SH-SY5Y (cell line): Measurements from ENCODE around the gene ANO4.

Experiments used
- GATA2 ChIP-seq: IDR thresholded peaks from 2 replicates; pipeline ENCODE4 v1.6.1; 2011; ENCODE audit warnings: mild to moderate bottlenecking, low read depth, low read length
- GATA3 ChIP-seq: IDR thresholded peaks from 2 replicates; pipeline ENCODE4 v1.6.1; 2011; ENCODE audit warnings: low read depth, mild to moderate bottlenecking, low read length, moderate library complexity

ANO4 gene

GRCh38 chr12:100840748-100841147, 46.2 kb downstream of the ANO4 start:
- TF ChIP-seq GATA3 (no peak), GATA2 (no peak)

DNA sequence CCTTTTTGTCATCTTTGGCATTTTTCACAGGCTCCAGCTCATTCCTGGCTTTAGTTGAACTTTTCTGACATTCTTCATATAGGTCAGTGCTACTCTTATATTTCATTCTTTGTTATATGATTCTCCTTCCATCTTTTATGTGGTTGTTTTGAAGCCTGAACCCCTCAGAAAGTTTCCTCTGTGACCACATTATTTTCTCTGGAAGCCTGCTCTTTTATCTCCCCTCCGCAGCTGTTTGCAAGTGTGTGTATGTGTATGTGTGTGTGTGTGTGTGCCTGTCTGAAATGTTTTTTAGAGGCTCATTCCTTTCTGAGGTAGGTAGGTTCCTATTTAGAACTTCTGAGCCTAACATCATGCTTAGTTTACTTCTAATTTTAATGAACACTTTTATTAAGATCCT, 47.6 kb downstream of the ANO4 start:
- no peak for TF ChIP-seq GATA3
- TF ChIP-seq GATA2, result no peak

DNA sequence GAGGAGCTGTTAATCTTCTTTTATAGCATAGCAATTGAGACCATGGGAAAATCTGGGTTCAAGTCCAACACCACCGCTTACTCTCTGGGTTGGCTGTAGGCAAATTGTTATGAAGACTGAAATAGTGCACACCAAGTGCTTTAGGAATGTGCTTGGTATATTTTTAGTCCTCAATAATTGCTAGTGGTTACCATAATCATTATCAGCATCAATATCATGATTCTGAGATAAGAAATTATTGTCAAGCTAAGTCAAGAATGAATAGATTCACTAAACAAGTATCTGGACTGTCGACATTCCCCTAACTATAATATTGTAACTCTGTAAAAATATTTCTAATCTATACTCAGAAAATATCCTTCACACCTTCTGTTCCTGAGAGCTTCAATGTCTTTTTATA, 48.5 kb downstream of the ANO4 start:
- TF ChIP-seq GATA2 (no peak), GATA3 (no peak)

GRCh38 chr12:100845095-100845494, 50.5 kb downstream of the ANO4 start:
- no peak for TF ChIP-seq GATA2
- no peak for TF ChIP-seq GATA3

- TF ChIP-seq GATA2 (no peak), GATA3 (no peak)
These were observed 57.1 kb downstream of the ANO4 start for GRCh38 chr12:100851637-100852036.

- TF ChIP-seq GATA3 (no peak), GATA2 (no peak)
These were observed 62.8 kb downstream of the ANO4 start for GRCh38 chr12:100857418-100857817.

DNA sequence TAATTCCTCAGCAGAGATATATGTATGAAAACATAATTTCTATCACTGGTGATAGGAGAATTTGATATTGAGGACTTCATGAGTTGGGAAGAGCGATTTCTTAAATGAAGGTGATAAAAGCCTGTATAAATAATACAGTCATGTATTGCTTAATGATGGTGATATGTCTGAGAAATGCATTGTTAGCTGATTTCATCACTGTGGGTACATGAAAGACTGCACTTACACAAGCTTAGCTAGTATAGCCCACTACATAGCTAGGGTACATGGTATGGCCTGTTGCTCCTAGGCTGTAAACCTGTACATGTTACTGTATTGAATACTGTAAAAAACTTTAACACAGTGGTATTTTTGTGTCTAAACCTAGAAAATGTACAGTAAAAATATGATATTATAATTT, 63.4 kb downstream of the ANO4 start:
- TF ChIP-seq GATA3, result no peak
- TF ChIP-seq GATA2, result no peak

GRCh38 chr12:100858656-100859055, 64.1 kb downstream of the ANO4 start:
- TF ChIP-seq GATA2, result no peak
- TF ChIP-seq GATA3, result no peak

- TF ChIP-seq GATA2 (no peak), GATA3 (no peak)
These were observed 64.6 kb downstream of the ANO4 start for GRCh38 chr12:100859063-100859627.

DNA sequence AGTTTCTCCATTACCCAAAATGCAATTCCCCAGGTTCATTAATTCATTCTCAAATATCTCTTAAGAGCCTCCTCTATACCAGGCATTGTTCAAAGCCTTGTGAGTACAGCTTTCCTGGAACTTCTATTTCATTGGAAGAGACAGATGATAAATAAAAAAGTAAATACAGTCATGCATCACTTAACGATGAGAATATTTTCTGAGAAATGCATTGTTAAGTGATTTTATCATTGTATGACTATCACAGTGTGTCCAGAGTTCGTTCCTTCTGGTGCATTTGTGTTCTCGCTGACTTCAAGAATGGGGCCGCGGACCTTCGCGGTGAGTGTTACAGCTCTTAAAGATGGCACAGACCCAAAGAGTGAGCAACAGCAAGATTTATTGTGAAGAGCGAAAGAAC, 66.0 kb downstream of the ANO4 start:
- no peak for TF ChIP-seq GATA2
- no peak for TF ChIP-seq GATA3

DNA sequence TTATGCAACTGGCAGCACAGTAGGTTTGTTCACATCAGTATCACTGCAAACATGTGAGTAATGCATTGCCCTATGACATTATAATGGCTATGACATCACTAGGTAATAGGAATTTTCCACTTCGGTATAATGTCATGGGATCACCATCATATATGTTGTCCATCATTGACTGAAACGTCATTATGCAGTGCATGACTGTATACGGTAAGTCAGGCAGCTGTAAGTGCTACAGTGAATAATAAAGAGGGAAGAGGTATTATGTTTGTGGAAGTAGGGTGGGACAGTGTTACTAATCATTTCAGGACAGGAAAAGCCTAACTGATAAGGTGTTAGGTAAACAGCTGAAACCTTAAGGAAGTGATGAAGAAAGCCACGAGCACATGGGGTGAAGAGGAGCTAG, 68.1 kb downstream of the ANO4 start:
- no peak for TF ChIP-seq GATA3
- TF ChIP-seq GATA2, result no peak

GRCh38 chr12:100864366-100864765, 69.8 kb downstream of the ANO4 start:
- TF ChIP-seq GATA2, result no peak
- TF ChIP-seq GATA3, result no peak

DNA sequence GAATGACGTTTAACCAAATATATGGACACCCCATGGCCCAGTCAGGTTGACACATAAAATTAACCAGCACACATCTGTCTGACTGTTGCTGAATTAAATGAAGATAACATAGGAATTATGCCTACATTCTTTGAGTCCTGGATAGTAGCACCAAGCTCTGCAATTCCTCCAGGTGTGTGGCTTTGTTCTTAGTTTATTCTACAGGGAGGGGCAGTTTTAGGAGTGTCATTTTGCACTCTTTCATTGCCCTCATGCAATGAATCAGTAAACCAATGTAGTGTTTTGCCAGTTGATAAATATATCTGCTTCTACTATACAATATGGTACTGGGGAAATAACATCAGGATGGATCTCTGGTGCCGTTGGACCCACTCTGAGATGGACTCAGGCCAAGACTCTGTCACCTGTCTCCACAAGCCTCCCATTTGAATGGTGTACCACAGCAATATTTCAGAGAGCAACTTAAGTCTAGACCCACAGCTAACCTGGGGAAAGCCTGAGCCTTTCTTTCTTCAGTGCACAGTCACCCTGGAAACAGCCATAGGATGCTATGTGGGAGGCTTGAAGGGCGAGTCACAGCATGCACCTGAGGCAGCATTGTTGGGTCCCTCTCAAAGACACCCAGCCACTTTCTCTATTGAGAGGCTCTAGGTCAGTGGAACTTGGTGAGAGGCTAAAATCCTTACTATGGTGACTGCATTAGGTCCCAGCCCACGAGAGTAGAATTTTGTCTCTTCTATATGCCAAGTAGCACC, 73.2 kb downstream of the ANO4 start:
- no peak for TF ChIP-seq GATA3
- TF ChIP-seq GATA2, result no peak

- TF ChIP-seq GATA2 (no peak), GATA3 (no peak)
These were observed 73.9 kb downstream of the ANO4 start for GRCh38 chr12:100868487-100868886.

- TF ChIP-seq GATA3 (no peak), GATA2 (no peak)
These were observed 76.7 kb downstream of the ANO4 start for GRCh38 chr12:100871195-100871734.

DNA sequence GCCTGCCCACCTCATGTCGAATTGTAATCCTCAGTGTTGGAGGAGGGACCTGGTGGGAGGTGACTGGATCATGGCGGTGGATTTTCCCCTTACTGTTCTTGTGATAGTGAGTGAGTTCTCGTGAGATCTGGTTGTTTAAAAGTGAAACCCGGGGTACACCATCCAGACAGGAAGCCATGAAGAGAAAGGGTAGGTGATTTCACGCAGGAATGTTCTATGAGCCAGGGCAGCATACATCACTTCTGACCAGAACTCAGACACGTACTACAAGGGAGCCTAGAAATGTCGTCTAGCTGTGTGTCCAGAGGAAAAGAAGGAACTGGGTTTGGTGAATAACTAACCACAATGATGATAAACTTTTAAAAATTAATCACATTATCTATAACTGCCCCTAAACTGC, 80.6 kb downstream of the ANO4 start:
- TF ChIP-seq GATA2, result no peak
- TF ChIP-seq GATA3, result no peak
